CD14-positive monocyte (primary cell): ENCODE measurements around the gene CNIH2. TPM values are rescaled to one million over a fixed set of nuclear protein-coding genes. Genes with fewer than 3 reads are reported as not detected.

Source experiments
- DNase-seq, 3 donors: peaks; one replicate each; pipeline ENCODE4 v3.0.0-alpha.2; 2011 to 2022
- H2AFZ ChIP-seq: 2 replicates; pipeline ENCODE4 v1.6.0; 2012; ENCODE audit warnings: mild to moderate bottlenecking, low read depth, low read length, inconsistent platforms; ENCODE audit not compliant: insufficient read depth, poor library complexity, severe bottlenecking
- H3K27ac ChIP-seq, 2 donors: 1 replicate in 1 of 2; 2 replicates in 1 of 2; pipeline ENCODE4 v1.5.1; 2012 to 2013; ENCODE audit warnings: low read length in 2 of 2, control low read depth in 1 of 2, inconsistent platforms in 1 of 2, low read depth in 1 of 2, mild to moderate bottlenecking in 1 of 2
- H3K27me3 ChIP-seq, 2 donors: one replicate each; pipeline versions ENCODE4 v1.6.0 to v1.6.1; 2011 to 2013; ENCODE audit warnings: low read length in 2 of 2; ENCODE audit not compliant: control insufficient read depth in 2 of 2, insufficient read depth in 2 of 2
- H3K36me3 ChIP-seq, 2 donors: replicated peaks in 1 of 2; 1 replicate in 1 of 2; 2 replicates in 1 of 2; pipeline versions ENCODE4 v1.5.1 to v1.6.1; 2012 to 2013; ENCODE audit warnings: low read length in 2 of 2, control low read depth in 1 of 2, inconsistent platforms in 1 of 2, mild to moderate bottlenecking in 1 of 2; ENCODE audit not compliant: insufficient read depth in 2 of 2, control insufficient read depth in 1 of 2
- H3K4me1 ChIP-seq, 2 donors: 1 replicate in 1 of 2; 2 replicates in 1 of 2; pipeline versions ENCODE4 v1.5.1 to v1.6.1; 2012 to 2013; ENCODE audit warnings: low read length in 2 of 2, control low read depth in 1 of 2, inconsistent platforms in 1 of 2, mild to moderate bottlenecking in 1 of 2, moderate library complexity in 1 of 2; ENCODE audit not compliant: insufficient read depth in 2 of 2, control insufficient read depth in 1 of 2
- H3K4me2 ChIP-seq: replicated peaks from 2 replicates; pipeline ENCODE3; 2012; ENCODE audit warnings: low read length, moderate library complexity, mild to moderate bottlenecking; ENCODE audit not compliant: poor library complexity, severe bottlenecking; ENCODE audit errors: extremely low read depth
- H3K4me3 ChIP-seq, 3 experiments: fragments of 200-600 bp in 1 of 3; sonication (generic) in 1 of 3; replicated peaks in 1 of 3; 1 replicate in 2 of 3; 2 replicates in 1 of 3; pipeline ENCODE4 v1.5.1; 2011 to 2013; ENCODE audit warnings: low read length in 3 of 3, mild to moderate bottlenecking in 3 of 3, control low read depth in 2 of 3, low read depth in 2 of 3, inconsistent platforms in 1 of 3, moderate library complexity in 1 of 3
- H3K79me2 ChIP-seq: 2 replicates; pipeline ENCODE4 v1.6.0; 2012; ENCODE audit warnings: mild to moderate bottlenecking, control low read depth, inconsistent platforms, low read length, moderate library complexity; ENCODE audit not compliant: insufficient read depth
- H3K9ac ChIP-seq: 2 replicates; pipeline ENCODE4 v1.6.0; 2017; ENCODE audit warnings: low read length, mild to moderate bottlenecking; ENCODE audit not compliant: insufficient read depth, poor library complexity, severe bottlenecking
- H3K9me3 ChIP-seq, 2 donors: replicated peaks in 1 of 2; 1 replicate in 1 of 2; 2 replicates in 1 of 2; pipeline versions ENCODE4 v1.5.1 to v1.6.1; 2012 to 2013; ENCODE audit warnings: low read length in 2 of 2, control low read depth in 1 of 2; ENCODE audit not compliant: control insufficient read depth in 1 of 2, insufficient read depth in 1 of 2
- H4K20me1 ChIP-seq: 2 replicates; pipeline ENCODE4 v1.6.0; 2012; ENCODE audit warnings: mild to moderate bottlenecking, low read length, control low read depth, moderate library complexity; ENCODE audit not compliant: insufficient read depth
- H3K27ac Mint-ChIP-seq, 7 donors: one replicate each; pipeline ENCODE4 v1.8.0; 2020; ENCODE audit warnings: mild to moderate bottlenecking in 7 of 7, mixed read lengths in 7 of 7, moderate library complexity in 6 of 7, inconsistent platforms in 2 of 7
- H3K27me3 Mint-ChIP-seq, 3 donors: one replicate each; pipeline ENCODE4 v1.8.0; 2021 to 2022; ENCODE audit warnings: low read depth in 3 of 3, mild to moderate bottlenecking in 3 of 3, mixed read lengths in 3 of 3, moderate library complexity in 3 of 3, inconsistent platforms in 1 of 3
- H3K36me3 Mint-ChIP-seq, 2 donors: one replicate each; pipeline ENCODE4 v1.8.0; 2020; ENCODE audit warnings: mixed read lengths in 2 of 2, inconsistent platforms in 1 of 2, mild to moderate bottlenecking in 1 of 2
- H3K4me1 Mint-ChIP-seq: one replicate; pipeline ENCODE4 v1.8.0; 2020; ENCODE audit warnings: mild to moderate bottlenecking, mixed read lengths
- H3K4me3 Mint-ChIP-seq, 2 donors: one replicate each; pipeline ENCODE4 v1.8.0; 2020; ENCODE audit warnings: mild to moderate bottlenecking in 2 of 2, mixed read lengths in 2 of 2, moderate library complexity in 1 of 2
- H3K9me3 Mint-ChIP-seq, 7 donors: one replicate each; pipeline ENCODE4 v1.8.0; 2020 to 2022; ENCODE audit warnings: mixed read lengths in 7 of 7, mild to moderate bottlenecking in 6 of 7, moderate library complexity in 6 of 7, inconsistent platforms in 2 of 7
- WGBS: methylation state at CpG from one replicate; pipeline ENCODE4 v1.1.5; 2013; ENCODE audit warnings: missing lambda C conversion rate; ENCODE audit not compliant: insufficient coverage; 5-methylcytosine and 5-hydroxymethylcytosine counted together
- intact Hi-C, 2 donors: fragments of 100-400 bp; cut with micrococcal nuclease; formaldehyde crosslinking; loops; one replicate each; pipeline versions ENCODE4 v1.15.0 to v1.15.1; 2023
- polyA plus RNA-seq, 3 donors: library from polyadenylated mRNA; depleted of rRNA in 1 of 3; unstranded in 2 of 3; stranded (reverse) in 1 of 3; fragments of 300-500 nt in 2 of 3; fragments of >200 nt in 1 of 3; fragmentation: Illumina TruSeq in 2 of 3; gene quantifications; 1 replicate in 2 of 3; 2 replicates in 1 of 3; pipeline ENCODE4 v1.2.3, GENCODE V29; 2012 to 2021
- TF ChIP-seq, protein P1 (sequence below): fragments of 200-600 bp; IDR thresholded peaks from one replicate; pipeline ENCODE4 v1.8.0; 2022; ENCODE audit warnings: antibody characterized with exemption, mild to moderate bottlenecking

CNIH2 gene
- polyA plus RNA-seq, 3 donors, result 1.2 TPM; not detected in 2

DNA sequence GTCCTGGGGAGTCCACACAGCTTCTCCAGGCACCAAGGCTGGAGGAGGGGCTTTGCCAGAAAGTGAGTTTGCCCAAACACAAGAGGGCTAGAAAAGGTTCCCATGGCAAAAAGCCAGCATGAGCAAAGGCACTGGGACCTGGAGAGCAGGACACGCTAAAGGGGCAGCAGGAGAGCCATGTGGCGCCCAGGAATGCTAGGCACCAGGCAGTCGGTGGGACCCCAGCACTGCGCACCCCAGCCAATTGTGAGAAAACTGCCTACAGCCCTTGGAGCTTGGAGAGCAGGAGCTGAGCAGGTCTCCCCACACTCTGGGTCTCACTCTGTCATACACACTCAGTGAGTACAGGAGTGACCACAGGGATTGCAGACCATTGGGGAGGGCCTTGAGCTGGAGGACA, 14.7 kb upstream of the CNIH2 start:
- Histone ChIP-seq H3K36me3 (no peaks in the 10 kb centered on the region), H3K79me2 (no peaks in the 10 kb centered on the region), H3K27ac (no peak overlapping the region), H3K4me1 (peaks cover 19 to 21% of the 10 kb centered on the region in 2 donors), H3K9ac (no peak overlapping the region), H2AFZ (no peak overlapping the region), H3K27me3 (peaks cover 0 to 9% of the 10 kb centered on the region in 2 donors), H3K4me2 (no peak overlapping the region), H3K9me3 (no peaks in the 10 kb centered on the region), H3K4me3 (no peak overlapping the region), H4K20me1 (no peaks in the 10 kb centered on the region)
- no peak overlapping the region for H3K27ac Mint-ChIP-seq
- TF ChIP-seq, protein P1, sequence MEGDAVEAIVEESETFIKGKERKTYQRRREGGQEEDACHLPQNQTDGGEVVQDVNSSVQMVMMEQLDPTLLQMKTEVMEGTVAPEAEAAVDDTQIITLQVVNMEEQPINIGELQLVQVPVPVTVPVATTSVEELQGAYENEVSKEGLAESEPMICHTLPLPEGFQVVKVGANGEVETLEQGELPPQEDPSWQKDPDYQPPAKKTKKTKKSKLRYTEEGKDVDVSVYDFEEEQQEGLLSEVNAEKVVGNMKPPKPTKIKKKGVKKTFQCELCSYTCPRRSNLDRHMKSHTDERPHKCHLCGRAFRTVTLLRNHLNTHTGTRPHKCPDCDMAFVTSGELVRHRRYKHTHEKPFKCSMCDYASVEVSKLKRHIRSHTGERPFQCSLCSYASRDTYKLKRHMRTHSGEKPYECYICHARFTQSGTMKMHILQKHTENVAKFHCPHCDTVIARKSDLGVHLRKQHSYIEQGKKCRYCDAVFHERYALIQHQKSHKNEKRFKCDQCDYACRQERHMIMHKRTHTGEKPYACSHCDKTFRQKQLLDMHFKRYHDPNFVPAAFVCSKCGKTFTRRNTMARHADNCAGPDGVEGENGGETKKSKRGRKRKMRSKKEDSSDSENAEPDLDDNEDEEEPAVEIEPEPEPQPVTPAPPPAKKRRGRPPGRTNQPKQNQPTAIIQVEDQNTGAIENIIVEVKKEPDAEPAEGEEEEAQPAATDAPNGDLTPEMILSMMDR, result no peak
- intact Hi-C loops, result no loop called here
- DNase-seq, result no peak
- peaks cover 17% of the 10 kb centered on the region for H3K4me1 Mint-ChIP-seq
- WGBS, result 98% methylated on average over 4 of the region's 4 CpGs
- H3K4me3 Mint-ChIP-seq, result no peak overlapping the region
- H3K36me3 Mint-ChIP-seq, result peaks cover 7 to 13% of the 10 kb centered on the region in 2 donors
- H3K9me3 Mint-ChIP-seq, result peaks cover 0 to 5% (median 0%) of the 10 kb centered on the region in 7 donors
- H3K27me3 Mint-ChIP-seq, result peaks cover 12 to 22% (median 18%) of the 10 kb centered on the region in 3 donors

DNA sequence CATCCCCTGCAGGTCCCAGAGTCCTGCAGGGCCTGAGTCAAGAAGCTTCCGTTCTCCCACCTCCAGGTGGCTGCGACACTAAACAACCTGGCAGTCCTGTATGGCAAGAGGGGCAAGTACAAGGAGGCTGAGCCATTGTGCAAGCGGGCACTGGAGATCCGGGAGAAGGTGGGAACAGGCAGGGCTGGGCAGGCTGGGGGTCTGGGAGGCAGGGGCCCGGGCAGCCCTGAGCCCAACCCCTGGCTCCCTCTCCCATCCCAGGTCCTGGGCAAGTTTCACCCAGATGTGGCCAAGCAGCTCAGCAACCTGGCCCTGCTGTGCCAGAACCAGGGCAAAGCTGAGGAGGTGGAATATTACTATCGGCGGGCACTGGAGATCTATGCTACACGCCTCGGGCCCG, 14.2 kb upstream of the CNIH2 start:
- Mint-ChIP-seq H3K27ac (no peak overlapping the region), H3K4me1 (peaks cover 13% of the 10 kb centered on the region), H3K9me3 (peaks cover 0 to 5% (median 0%) of the 10 kb centered on the region in 7 donors), H3K27me3 (peaks cover 10 to 17% (median 13%) of the 10 kb centered on the region in 3 donors), H3K36me3 (peaks cover 7 to 13% of the 10 kb centered on the region in 2 donors), H3K4me3 (no peak overlapping the region)
- TF ChIP-seq, protein P1, result no peak
- Histone ChIP-seq H3K4me3 (no peak overlapping the region), H3K9me3 (no peaks in the 10 kb centered on the region), H3K4me2 (no peak overlapping the region), H3K27ac (no peak overlapping the region), H3K27me3 (peaks cover 0 to 5% of the 10 kb centered on the region in 2 donors), H3K9ac (no peak overlapping the region), H4K20me1 (peaks cover 1% of the 10 kb centered on the region), H2AFZ (no peak overlapping the region), H3K79me2 (peaks cover 3% of the 10 kb centered on the region), H3K4me1 (peaks cover 14 to 15% of the 10 kb centered on the region in 2 donors), H3K36me3 (no peaks in the 10 kb centered on the region)
- 96% methylated on average over 10 of the region's 10 CpGs for WGBS
- DNase-seq, result no peak
- intact Hi-C loops, result no loop called here
